Measurements from ENCODE around the gene JUNB. TPM values are rescaled to one million over a fixed set of nuclear protein-coding genes. Genes with fewer than 3 reads are reported as not detected.

Gene JUNB
- total and polyA plus RNA-seq, 2 of the 13 experiments (the other 11 are each of a cell fraction or from before 2014, with no cell fraction given): 7.7 to 8.2 TPM

DNA sequence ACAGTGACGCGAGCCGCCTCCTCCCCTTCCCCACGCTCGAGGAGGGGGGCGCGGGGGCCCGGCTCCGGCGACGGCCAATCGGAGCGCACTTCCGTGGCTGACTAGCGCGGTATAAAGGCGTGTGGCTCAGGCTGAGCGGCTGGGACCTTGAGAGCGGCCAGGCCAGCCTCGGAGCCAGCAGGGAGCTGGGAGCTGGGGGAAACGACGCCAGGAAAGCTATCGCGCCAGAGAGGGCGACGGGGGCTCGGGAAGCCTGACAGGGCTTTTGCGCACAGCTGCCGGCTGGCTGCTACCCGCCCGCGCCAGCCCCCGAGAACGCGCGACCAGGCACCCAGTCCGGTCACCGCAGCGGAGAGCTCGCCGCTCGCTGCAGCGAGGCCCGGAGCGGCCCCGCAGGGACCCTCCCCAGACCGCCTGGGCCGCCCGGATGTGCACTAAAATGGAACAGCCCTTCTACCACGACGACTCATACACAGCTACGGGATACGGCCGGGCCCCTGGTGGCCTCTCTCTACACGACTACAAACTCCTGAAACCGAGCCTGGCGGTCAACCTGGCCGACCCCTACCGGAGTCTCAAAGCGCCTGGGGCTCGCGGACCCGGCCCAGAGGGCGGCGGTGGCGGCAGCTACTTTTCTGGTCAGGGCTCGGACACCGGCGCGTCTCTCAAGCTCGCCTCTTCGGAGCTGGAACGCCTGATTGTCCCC lies at the start of gene JUNB (continued):
- peak; percentile 90; the same call in 1 of the 2 replicates for TF ChIP-seq ZNF552 (CRISPR knock-in tag; IDR thresholded peaks at IDR 0.05; ENCODE audit: borderline replicate concordance)
- TF ChIP-seq, protein P1, sequence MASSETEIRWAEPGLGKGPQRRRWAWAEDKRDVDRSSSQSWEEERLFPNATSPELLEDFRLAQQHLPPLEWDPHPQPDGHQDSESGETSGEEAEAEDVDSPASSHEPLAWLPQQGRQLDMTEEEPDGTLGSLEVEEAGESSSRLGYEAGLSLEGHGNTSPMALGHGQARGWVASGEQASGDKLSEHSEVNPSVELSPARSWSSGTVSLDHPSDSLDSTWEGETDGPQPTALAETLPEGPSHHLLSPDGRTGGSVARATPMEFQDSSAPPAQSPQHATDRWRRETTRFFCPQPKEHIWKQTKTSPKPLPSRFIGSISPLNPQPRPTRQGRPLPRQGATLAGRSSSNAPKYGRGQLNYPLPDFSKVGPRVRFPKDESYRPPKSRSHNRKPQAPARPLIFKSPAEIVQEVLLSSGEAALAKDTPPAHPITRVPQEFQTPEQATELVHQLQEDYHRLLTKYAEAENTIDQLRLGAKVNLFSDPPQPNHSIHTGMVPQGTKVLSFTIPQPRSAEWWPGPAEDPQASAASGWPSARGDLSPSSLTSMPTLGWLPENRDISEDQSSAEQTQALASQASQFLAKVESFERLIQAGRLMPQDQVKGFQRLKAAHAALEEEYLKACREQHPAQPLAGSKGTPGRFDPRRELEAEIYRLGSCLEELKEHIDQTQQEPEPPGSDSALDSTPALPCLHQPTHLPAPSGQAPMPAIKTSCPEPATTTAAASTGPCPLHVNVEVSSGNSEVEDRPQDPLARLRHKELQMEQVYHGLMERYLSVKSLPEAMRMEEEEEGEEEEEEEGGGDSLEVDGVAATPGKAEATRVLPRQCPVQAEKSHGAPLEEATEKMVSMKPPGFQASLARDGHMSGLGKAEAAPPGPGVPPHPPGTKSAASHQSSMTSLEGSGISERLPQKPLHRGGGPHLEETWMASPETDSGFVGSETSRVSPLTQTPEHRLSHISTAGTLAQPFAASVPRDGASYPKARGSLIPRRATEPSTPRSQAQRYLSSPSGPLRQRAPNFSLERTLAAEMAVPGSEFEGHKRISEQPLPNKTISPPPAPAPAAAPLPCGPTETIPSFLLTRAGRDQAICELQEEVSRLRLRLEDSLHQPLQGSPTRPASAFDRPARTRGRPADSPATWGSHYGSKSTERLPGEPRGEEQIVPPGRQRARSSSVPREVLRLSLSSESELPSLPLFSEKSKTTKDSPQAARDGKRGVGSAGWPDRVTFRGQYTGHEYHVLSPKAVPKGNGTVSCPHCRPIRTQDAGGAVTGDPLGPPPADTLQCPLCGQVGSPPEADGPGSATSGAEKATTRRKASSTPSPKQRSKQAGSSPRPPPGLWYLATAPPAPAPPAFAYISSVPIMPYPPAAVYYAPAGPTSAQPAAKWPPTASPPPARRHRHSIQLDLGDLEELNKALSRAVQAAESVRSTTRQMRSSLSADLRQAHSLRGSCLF (CRISPR knock-in tag; IDR thresholded peaks at IDR 0.05; ENCODE audit: borderline replicate concordance): no peak
- TF ChIP-seq ZNF460 (CRISPR knock-in tag; IDR thresholded peaks at IDR 0.05; ENCODE audit: borderline replicate concordance): no peak
- TF ChIP-seq YEATS2 (CRISPR knock-in tag; IDR thresholded peaks at IDR 0.05; ENCODE audit: borderline replicate concordance): peak; percentile 77; the same call in 1 of the 2 replicates
- peak; percentile 95 for TF ChIP-seq KDM4B (CRISPR knock-in tag; IDR thresholded peaks at IDR 0.05)
- peak; percentile 91 for TF ChIP-seq GATAD2A (CRISPR knock-in tag; IDR thresholded peaks at IDR 0.05)
- peak; percentile 77; the same call in 1 of the 2 replicates for TF ChIP-seq TFDP1 (CRISPR knock-in tag; IDR thresholded peaks at IDR 0.05; ENCODE audit: borderline replicate concordance)
- no peak for TF ChIP-seq ZSCAN30 (CRISPR knock-in tag; IDR thresholded peaks at IDR 0.05)
- TF ChIP-seq, protein P2, sequence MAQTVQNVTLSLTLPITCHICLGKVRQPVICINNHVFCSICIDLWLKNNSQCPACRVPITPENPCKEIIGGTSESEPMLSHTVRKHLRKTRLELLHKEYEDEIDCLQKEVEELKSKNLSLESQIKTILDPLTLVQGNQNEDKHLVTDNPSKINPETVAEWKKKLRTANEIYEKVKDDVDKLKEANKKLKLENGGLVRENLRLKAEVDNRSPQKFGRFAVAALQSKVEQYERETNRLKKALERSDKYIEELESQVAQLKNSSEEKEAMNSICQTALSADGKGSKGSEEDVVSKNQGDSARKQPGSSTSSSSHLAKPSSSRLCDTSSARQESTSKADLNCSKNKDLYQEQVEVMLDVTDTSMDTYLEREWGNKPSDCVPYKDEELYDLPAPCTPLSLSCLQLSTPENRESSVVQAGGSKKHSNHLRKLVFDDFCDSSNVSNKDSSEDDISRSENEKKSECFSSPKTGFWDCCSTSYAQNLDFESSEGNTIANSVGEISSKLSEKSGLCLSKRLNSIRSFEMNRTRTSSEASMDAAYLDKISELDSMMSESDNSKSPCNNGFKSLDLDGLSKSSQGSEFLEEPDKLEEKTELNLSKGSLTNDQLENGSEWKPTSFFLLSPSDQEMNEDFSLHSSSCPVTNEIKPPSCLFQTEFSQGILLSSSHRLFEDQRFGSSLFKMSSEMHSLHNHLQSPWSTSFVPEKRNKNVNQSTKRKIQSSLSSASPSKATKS (CRISPR knock-in tag; IDR thresholded peaks at IDR 0.05): no peak
- TF ChIP-seq IKZF1 (IDR thresholded peaks at IDR 0.05): no peak
- TF ChIP-seq, protein P3, sequence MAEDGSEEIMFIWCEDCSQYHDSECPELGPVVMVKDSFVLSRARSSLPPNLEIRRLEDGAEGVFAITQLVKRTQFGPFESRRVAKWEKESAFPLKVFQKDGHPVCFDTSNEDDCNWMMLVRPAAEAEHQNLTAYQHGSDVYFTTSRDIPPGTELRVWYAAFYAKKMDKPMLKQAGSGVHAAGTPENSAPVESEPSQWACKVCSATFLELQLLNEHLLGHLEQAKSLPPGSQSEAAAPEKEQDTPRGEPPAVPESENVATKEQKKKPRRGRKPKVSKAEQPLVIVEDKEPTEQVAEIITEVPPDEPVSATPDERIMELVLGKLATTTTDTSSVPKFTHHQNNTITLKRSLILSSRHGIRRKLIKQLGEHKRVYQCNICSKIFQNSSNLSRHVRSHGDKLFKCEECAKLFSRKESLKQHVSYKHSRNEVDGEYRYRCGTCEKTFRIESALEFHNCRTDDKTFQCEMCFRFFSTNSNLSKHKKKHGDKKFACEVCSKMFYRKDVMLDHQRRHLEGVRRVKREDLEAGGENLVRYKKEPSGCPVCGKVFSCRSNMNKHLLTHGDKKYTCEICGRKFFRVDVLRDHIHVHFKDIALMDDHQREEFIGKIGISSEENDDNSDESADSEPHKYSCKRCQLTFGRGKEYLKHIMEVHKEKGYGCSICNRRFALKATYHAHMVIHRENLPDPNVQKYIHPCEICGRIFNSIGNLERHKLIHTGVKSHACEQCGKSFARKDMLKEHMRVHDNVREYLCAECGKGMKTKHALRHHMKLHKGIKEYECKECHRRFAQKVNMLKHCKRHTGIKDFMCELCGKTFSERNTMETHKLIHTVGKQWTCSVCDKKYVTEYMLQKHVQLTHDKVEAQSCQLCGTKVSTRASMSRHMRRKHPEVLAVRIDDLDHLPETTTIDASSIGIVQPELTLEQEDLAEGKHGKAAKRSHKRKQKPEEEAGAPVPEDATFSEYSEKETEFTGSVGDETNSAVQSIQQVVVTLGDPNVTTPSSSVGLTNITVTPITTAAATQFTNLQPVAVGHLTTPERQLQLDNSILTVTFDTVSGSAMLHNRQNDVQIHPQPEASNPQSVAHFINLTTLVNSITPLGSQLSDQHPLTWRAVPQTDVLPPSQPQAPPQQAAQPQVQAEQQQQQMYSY (CRISPR knock-in tag; IDR thresholded peaks at IDR 0.05): no peak
- TF ChIP-seq, protein P4, sequence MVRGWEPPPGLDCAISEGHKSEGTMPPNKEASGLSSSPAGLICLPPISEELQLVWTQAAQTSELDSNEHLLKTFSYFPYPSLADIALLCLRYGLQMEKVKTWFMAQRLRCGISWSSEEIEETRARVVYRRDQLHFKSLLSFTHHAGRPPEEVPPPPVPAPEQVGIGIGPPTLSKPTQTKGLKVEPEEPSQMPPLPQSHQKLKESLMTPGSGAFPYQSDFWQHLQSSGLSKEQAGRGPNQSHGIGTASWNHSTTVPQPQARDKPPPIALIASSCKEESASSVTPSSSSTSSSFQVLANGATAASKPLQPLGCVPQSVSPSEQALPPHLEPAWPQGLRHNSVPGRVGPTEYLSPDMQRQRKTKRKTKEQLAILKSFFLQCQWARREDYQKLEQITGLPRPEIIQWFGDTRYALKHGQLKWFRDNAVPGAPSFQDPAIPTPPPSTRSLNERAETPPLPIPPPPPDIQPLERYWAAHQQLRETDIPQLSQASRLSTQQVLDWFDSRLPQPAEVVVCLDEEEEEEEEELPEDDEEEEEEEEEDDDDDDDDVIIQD (CRISPR knock-in tag; IDR thresholded peaks at IDR 0.05; ENCODE audit: low read depth): no peak
- no peak for TF ChIP-seq ZNF75D (CRISPR knock-in tag; IDR thresholded peaks at IDR 0.05; ENCODE audit: borderline replicate concordance)
- peak; percentile 47; the same call in 1 of the 2 replicates for TF ChIP-seq ZNF598 (CRISPR knock-in tag; IDR thresholded peaks at IDR 0.05; ENCODE audit: borderline replicate concordance)
- TF ChIP-seq ZNF83 (CRISPR knock-in tag; IDR thresholded peaks at IDR 0.05; ENCODE audit: borderline replicate concordance): no peak

All from HepG2 (cell line).